ENCODE results near the gene NUP93. TPM values are rescaled to one million over a fixed set of nuclear protein-coding genes. Genes with fewer than 3 reads are reported as not detected.

The NUP93 gene
- total RNA-seq, 1 experiment from 2014 or later = 165 TPM

GRCh38 chr16:56777001-56777400, 47.1 kb downstream of the NUP93 start:
- H3K27ac Mint-ChIP-seq = no peak overlapping the region; a peak in 1 of 7 replicates
- no peak overlapping the region for H4K91ac ChIP-seq (ENCODE audit: insufficient read length, low read depth, low read length)
- no peak for DNase-seq
- H2AFZ ChIP-seq (ENCODE audit: low read length) = no peak overlapping the region
- no peak overlapping the region for H3K4me3 Mint-ChIP-seq
- H3K9ac ChIP-seq (ENCODE audit: extremely low read depth, insufficient read length, low read length) = no peak overlapping the region
- H3K23ac ChIP-seq (ENCODE audit: insufficient read length, low read depth, low read length) = no peak overlapping the region
- H3K9me3 ChIP-seq (ENCODE audit: control insufficient read depth, low read depth, low read length) = no peaks in the 10 kb centered on the region
- no peaks in the 10 kb centered on the region for H3K79me1 ChIP-seq (ENCODE audit: insufficient read depth, low read depth, low read length, poor library complexity, severe bottlenecking)
- no peak overlapping the region for H4K5ac ChIP-seq (ENCODE audit: insufficient read length, low read depth, low read length)
- no peak overlapping the region for H2BK120ac ChIP-seq (ENCODE audit: low read depth, low read length, poor library complexity, severe bottlenecking)
- no peaks in the 10 kb centered on the region for H3K36me3 Mint-ChIP-seq (ENCODE audit: insufficient read depth in 1 of 3, low read depth in 3 of 3)
- no peak overlapping the region for H2AK5ac ChIP-seq (ENCODE audit: insufficient read length, low read length)
- H3K18ac ChIP-seq (ENCODE audit: insufficient read length, low read depth, low read length) = no peak overlapping the region
- no CpG with 5 or more reads among the region's 5 CpGs for WGBS (ENCODE audit: extremely low coverage, insufficient read length, low lambda C conversion rate)
- H3K9me3 Mint-ChIP-seq = no peaks in the 10 kb centered on the region
- H2BK15ac ChIP-seq (ENCODE audit: low read depth, low read length) = no peak overlapping the region
- H3K4ac ChIP-seq (ENCODE audit: low read depth, low read length) = no peak overlapping the region
- no peaks in the 10 kb centered on the region; the same call in 1 of the 2 replicates for H3K79me2 ChIP-seq (ENCODE audit: insufficient read depth, low read length)
- peaks cover 37 to 52% of the 10 kb centered on the region in 2 experiments for H3K4me1 Mint-ChIP-seq
- no peaks in the 10 kb centered on the region for H3K23me2 ChIP-seq (ENCODE audit: insufficient read length, low read depth, low read length, poor library complexity, severe bottlenecking)
- no peak overlapping the region for H2BK12ac ChIP-seq (ENCODE audit: insufficient read length, low read depth, low read length)
- no peak overlapping the region for H3K14ac ChIP-seq (ENCODE audit: insufficient read depth, low read length)
- TF ChIP-seq, protein P1, sequence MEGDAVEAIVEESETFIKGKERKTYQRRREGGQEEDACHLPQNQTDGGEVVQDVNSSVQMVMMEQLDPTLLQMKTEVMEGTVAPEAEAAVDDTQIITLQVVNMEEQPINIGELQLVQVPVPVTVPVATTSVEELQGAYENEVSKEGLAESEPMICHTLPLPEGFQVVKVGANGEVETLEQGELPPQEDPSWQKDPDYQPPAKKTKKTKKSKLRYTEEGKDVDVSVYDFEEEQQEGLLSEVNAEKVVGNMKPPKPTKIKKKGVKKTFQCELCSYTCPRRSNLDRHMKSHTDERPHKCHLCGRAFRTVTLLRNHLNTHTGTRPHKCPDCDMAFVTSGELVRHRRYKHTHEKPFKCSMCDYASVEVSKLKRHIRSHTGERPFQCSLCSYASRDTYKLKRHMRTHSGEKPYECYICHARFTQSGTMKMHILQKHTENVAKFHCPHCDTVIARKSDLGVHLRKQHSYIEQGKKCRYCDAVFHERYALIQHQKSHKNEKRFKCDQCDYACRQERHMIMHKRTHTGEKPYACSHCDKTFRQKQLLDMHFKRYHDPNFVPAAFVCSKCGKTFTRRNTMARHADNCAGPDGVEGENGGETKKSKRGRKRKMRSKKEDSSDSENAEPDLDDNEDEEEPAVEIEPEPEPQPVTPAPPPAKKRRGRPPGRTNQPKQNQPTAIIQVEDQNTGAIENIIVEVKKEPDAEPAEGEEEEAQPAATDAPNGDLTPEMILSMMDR (conservative IDR thresholded peaks at IDR 0.05) = no peak
- no peak overlapping the region for H3T11ph ChIP-seq (ENCODE audit: low read length)
- no peak overlapping the region for H2BK20ac ChIP-seq (ENCODE audit: low read depth, low read length, poor library complexity, severe bottlenecking)
- no peak overlapping the region for H3K56ac ChIP-seq (ENCODE audit: insufficient read length, low read depth, low read length)
- no peak overlapping the region for H3K27ac ChIP-seq (ENCODE audit: insufficient read length, low read depth, low read length)
- H4K20me1 ChIP-seq (ENCODE audit: control insufficient read depth, insufficient read depth, insufficient read length) = no peaks in the 10 kb centered on the region
- no peaks in the 10 kb centered on the region for H3K27me3 ChIP-seq (ENCODE audit: insufficient read depth, low read length)
- no peaks in the 10 kb centered on the region for H3K27me3 Mint-ChIP-seq (ENCODE audit: low read depth)
- H2BK5ac ChIP-seq (ENCODE audit: insufficient read length, low read length) = no peak overlapping the region
- H4K8ac ChIP-seq (replicated peaks; ENCODE audit: insufficient read length, low read depth, low read length) = no peak overlapping the region
- H3K4me1 ChIP-seq (ENCODE audit: insufficient read depth, low read length) = peaks cover 12% of the 10 kb centered on the region; the same call in 1 of the 2 replicates
- H3K4me2 ChIP-seq (ENCODE audit: insufficient read depth, insufficient read length, low read length) = no peak overlapping the region

Data from H9 (cell line).